Chondrocyte (in vitro differentiated cells): ENCODE measurements around the gene MAST1. TPM values are rescaled to one million over a fixed set of nuclear protein-coding genes. Genes with fewer than 3 reads are reported as not detected.
"Not testable (repeated sequence)": the region's sequence is repeated elsewhere in the genome, so short reads cannot be mapped to it uniquely, and the experiment has no call there.

Source experiments
- DNase-seq: peaks from one replicate; pipeline ENCODE4 v3.0.0; 2021; ENCODE audit warnings: mixed read lengths, low spot score
- H3K27ac Mint-ChIP-seq: one replicate; pipeline ENCODE4 v1.8.0; 2021; ENCODE audit warnings: mild to moderate bottlenecking, moderate library complexity, mixed read lengths; ENCODE audit not compliant: unreplicated experiment
- H3K27me3 Mint-ChIP-seq: 2 replicates; pipeline ENCODE4 v1.8.0; 2021; ENCODE audit warnings: low read depth, mixed read lengths
- H3K36me3 Mint-ChIP-seq: 2 replicates; pipeline ENCODE4 v1.8.0; 2021; ENCODE audit warnings: low read depth, mixed read lengths
- H3K4me1 Mint-ChIP-seq: 2 replicates; pipeline ENCODE4 v1.8.0; 2021; ENCODE audit warnings: low read depth, mild to moderate bottlenecking, mixed read lengths
- H3K4me3 Mint-ChIP-seq: one replicate; pipeline ENCODE4 v1.8.0; 2021; ENCODE audit warnings: mild to moderate bottlenecking, moderate library complexity, mixed read lengths; ENCODE audit not compliant: unreplicated experiment
- H3K9me3 Mint-ChIP-seq: 2 replicates; pipeline ENCODE4 v1.8.0; 2021; ENCODE audit warnings: low read depth, mixed read lengths
- microRNA-seq: library from miRNA; unstranded; fragments of <30 nt; microRNA quantifications from one replicate; pipeline ENCODE4 v1.2.0, GENCODE V29; 2020; ENCODE audit warnings: borderline number of aligned reads
- total RNA-seq: library from RNA; stranded (reverse); gene quantifications from 3 replicates; pipeline ENCODE4 v1.2.1, GENCODE V29; 2021
- TF ChIP-seq, protein P1 (sequence below): fragments of 200-600 bp; sonication (generic); IDR thresholded peaks from 2 replicates; pipeline ENCODE4 v1.5.0; 2021; ENCODE audit warnings: antibody characterized with exemption, mild to moderate bottlenecking, moderate library complexity

The MAST1 gene
- total RNA-seq, 1 donor from 2014 or later = 1.6 TPM

DNA sequence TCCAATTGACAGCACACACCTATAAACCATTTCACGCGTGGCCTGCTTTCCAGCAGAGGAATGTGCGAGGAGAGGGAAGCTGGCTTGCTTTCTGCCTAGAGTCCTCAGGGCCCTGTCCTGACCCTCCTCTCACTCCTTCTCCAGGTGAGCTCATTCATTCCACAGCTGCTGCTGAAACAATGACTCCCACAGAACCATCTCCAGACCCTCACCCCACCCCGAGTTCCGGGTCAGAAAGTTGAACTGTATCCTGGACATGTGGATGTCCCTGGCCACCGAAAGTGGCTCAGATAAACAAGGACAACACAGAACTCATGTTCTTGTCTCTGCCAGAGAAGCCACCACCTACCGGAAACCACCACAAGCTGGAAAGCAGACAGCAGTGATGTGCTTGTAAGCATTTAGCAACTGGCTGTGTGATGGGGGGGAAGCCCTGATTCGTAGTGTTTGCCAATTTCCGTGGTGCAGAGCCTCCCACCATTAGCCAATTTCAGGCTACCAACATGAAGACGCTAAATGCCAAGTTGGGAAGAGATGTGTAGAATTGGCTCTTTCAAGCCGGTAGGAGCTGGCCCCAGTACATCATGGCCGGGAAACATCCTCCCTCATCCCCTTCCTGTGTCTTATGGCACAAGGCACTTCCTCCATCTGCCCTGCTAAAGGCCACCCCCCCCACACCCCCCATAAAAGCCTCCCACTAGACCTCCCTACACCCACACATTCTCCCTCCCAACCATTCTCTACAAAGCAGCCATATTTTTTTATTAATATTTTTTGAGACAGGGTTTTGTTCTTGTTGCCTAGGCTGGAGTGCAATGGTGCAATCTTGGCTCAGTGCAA, 75.8 kb downstream of the MAST1 start:
- H3K27ac Mint-ChIP-seq = no peak overlapping the region
- DNase-seq = no peak
- no peaks in the 10 kb centered on the region for H3K36me3 Mint-ChIP-seq
- H3K4me1 Mint-ChIP-seq = peaks cover 10% of the 10 kb centered on the region
- no peaks in the 10 kb centered on the region for H3K27me3 Mint-ChIP-seq
- H3K9me3 Mint-ChIP-seq = no peaks in the 10 kb centered on the region
- TF ChIP-seq, protein P1, sequence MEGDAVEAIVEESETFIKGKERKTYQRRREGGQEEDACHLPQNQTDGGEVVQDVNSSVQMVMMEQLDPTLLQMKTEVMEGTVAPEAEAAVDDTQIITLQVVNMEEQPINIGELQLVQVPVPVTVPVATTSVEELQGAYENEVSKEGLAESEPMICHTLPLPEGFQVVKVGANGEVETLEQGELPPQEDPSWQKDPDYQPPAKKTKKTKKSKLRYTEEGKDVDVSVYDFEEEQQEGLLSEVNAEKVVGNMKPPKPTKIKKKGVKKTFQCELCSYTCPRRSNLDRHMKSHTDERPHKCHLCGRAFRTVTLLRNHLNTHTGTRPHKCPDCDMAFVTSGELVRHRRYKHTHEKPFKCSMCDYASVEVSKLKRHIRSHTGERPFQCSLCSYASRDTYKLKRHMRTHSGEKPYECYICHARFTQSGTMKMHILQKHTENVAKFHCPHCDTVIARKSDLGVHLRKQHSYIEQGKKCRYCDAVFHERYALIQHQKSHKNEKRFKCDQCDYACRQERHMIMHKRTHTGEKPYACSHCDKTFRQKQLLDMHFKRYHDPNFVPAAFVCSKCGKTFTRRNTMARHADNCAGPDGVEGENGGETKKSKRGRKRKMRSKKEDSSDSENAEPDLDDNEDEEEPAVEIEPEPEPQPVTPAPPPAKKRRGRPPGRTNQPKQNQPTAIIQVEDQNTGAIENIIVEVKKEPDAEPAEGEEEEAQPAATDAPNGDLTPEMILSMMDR = no peak
- H3K4me3 Mint-ChIP-seq = no peak overlapping the region

DNA sequence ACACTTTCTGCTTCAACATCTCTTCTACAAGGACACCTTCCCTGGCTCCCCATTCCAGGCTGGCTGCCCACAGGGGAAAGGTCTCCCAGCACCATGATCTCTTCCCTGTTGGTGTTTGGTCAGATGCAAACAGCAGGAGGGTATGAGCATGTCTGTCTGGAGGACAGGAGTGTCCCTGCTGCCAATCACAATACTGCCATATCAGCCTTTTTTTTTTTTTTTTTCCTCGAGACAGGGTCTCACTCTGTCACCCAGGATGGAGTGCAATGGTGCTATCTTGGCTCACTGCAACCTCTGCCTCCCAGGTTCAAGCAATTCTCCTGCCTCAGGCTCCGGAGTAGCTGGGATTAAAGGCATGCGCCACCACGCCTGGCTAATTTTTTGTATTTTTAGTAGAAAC, 77.5 kb downstream of the MAST1 start:
- not testable (repeated sequence) for H3K9me3 Mint-ChIP-seq, H3K27ac Mint-ChIP-seq, DNase-seq, H3K4me3 Mint-ChIP-seq, H3K36me3 Mint-ChIP-seq, H3K27me3 Mint-ChIP-seq
- H3K4me1 Mint-ChIP-seq = peaks cover 14% of the 10 kb centered on the region

DNA sequence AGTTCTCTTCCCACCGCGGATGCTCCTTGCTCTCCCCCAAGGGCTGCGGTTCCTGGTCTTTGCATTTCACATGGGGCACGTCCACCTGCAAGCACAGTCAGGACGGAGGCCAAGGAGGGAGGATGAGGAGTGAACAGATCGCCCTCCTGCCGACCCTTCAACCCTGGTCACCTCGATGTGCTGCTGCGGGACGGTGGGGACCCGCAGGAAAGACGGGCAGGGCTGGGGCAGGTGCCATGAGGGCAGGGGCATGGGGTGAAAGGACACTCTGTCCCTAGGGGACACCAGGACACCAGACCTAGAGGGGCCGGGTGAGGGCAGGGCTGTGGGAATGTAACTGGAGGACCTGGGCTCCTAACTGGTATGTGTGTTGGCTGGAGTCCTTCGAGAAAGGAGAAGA, 79.9 kb downstream of the MAST1 start:
- TF ChIP-seq, protein P1 = no peak
- H3K9me3 Mint-ChIP-seq = no peaks in the 10 kb centered on the region
- peak overlapping the region; percentile 67 for H3K4me3 Mint-ChIP-seq
- H3K4me1 Mint-ChIP-seq = peaks cover 8% of the 10 kb centered on the region
- no peak overlapping the region for H3K27ac Mint-ChIP-seq
- no peaks in the 10 kb centered on the region for H3K27me3 Mint-ChIP-seq
- no peak for DNase-seq
- H3K36me3 Mint-ChIP-seq = peaks cover 9% of the 10 kb centered on the region

DNA sequence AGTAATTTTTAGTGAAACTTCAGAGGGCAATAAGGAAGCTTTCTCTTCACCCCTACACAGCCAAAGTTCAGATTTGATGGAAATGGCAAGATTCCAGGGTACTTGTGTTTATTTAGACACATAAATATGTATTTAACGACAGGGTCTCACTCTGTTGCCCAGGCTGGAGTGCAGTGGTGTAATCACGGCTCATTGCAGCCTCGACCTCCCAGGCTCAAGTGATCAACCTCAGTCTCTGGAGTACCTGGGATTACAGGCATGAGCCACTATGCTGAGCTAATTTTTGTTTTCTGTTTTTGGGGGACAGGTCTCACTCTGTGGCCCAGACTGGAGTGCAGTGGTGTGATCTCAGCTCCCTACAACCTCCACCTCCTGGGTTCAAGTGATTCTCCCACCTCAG, 82.7 kb downstream of the MAST1 start:
- Mint-ChIP-seq H3K4me1 (peaks cover 8% of the 10 kb centered on the region), H3K4me3 (no peak overlapping the region), H3K27me3 (no peaks in the 10 kb centered on the region), H3K36me3 (peaks cover 21% of the 10 kb centered on the region), H3K27ac (no peak overlapping the region), H3K9me3 (no peaks in the 10 kb centered on the region)
- TF ChIP-seq, protein P1 = no peak
- DNase-seq = no peak

DNA sequence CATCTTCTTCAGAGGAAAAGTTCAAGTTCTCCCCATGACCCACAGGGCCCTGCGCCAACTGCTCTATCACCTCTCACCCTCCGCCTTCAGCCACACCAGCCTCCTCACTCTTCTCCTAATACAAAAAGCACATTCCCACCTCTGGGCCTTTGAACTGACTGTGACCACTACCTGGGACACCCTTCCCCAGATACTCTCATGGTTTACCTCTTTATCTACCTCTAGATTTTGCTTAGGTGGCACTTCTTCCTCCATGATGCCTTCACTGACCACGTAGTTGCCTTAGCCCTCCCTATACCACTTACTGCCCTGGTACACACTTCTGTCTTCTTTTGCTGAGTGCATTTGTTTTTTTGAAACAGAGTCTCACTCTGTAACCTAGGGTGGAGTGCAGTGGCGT, 84.6 kb downstream of the MAST1 start:
- DNase-seq = no peak
- Mint-ChIP-seq H3K9me3 (no peaks in the 10 kb centered on the region), H3K27me3 (no peaks in the 10 kb centered on the region), H3K36me3 (peaks cover 27% of the 10 kb centered on the region), H3K4me1 (peaks cover 8% of the 10 kb centered on the region), H3K27ac (no peak overlapping the region), H3K4me3 (no peak overlapping the region)
- TF ChIP-seq, protein P1 = no peak

Small RNA genes within 50 kb of the gene (microRNA-seq; reads per million reads assigned to microRNA genes)
- not detected for gene MIR5695
- not detected for gene MIR6794

Other genes with a start within 250 kb of the MAST1 start
- 6.7 to 8.6 TPM (median 7.0 TPM) in 3 replicates for gene ZNF490, start 227.7 kb upstream of the MAST1 start, total RNA-seq
- gene ZNF791, start 227.6 kb upstream of the MAST1 start, total RNA-seq = 15.5 to 26.1 TPM (median 17.9 TPM) in 3 replicates
- 86.6 to 104 TPM (median 99.5 TPM) in 3 replicates for gene MAN2B1, start 171.8 kb upstream of the MAST1 start, total RNA-seq
- 9.6 to 13.5 TPM (median 12.7 TPM) in 3 replicates for gene WDR83, start 171.7 kb upstream of the MAST1 start, total RNA-seq
- 37.8 to 48.8 TPM (median 47.5 TPM) in 3 replicates for gene DHPS, start 156.6 kb upstream of the MAST1 start, total RNA-seq
- not detected in 3 replicates for gene GNG14, start 150.5 kb upstream of the MAST1 start, total RNA-seq
- 5.0 to 11.7 TPM (median 5.2 TPM) in 3 replicates for gene FBXW9, start 141.9 kb upstream of the MAST1 start, total RNA-seq
- 64.5 to 82.7 TPM (median 71.8 TPM) in 3 replicates for gene TNPO2, start 114.6 kb upstream of the MAST1 start, total RNA-seq
- gene TRIR, start 103.8 kb upstream of the MAST1 start, total RNA-seq = 132 to 145 TPM (median 137 TPM) in 3 replicates
- gene GET3, start 101.0 kb upstream of the MAST1 start, total RNA-seq = 44.2 to 57.0 TPM (median 48.8 TPM) in 3 replicates
- gene BEST2, start 86.7 kb upstream of the MAST1 start, total RNA-seq = not detected in 3 replicates
- 26.8 to 34.0 TPM (median 30.5 TPM) in 3 replicates for gene HOOK2, start 63.0 kb upstream of the MAST1 start, total RNA-seq
- gene JUNB, start 47.0 kb upstream of the MAST1 start, total RNA-seq = 99.0 to 129 TPM (median 122 TPM) in 3 replicates
- 184 to 211 TPM (median 190 TPM) in 3 replicates for gene PRDX2, start 36.7 kb upstream of the MAST1 start, total RNA-seq
- gene THSD8, start 36.4 kb upstream of the MAST1 start, total RNA-seq = 3.6 to 5.4 TPM (median 4.5 TPM) in 3 replicates
- 9.9 to 22.8 TPM (median 11.9 TPM) in 3 replicates for gene RNASEH2A, start 31.9 kb upstream of the MAST1 start, total RNA-seq
- gene RTBDN, start 3.9 kb upstream of the MAST1 start, total RNA-seq = not detected in 3 replicates
- gene DNASE2, start 42.9 kb downstream of the MAST1 start, total RNA-seq = 36.6 to 52.8 TPM (median 50.9 TPM) in 3 replicates
- gene KLF1, start 48.7 kb downstream of the MAST1 start, total RNA-seq = not detected in 3 replicates
- 13.2 to 21.3 TPM (median 14.4 TPM) in 3 replicates for gene GCDH, start 52.6 kb downstream of the MAST1 start, total RNA-seq
- gene SYCE2, start 80.8 kb downstream of the MAST1 start, total RNA-seq = 0.53 TPM in 1 of 3 replicates, not detected in the others
- 46.4 to 53.3 TPM (median 47.4 TPM) in 3 replicates for gene FARSA, start 95.2 kb downstream of the MAST1 start, total RNA-seq
- 1,165 to 1,556 TPM (median 1,179 TPM) in 3 replicates for gene CALR, start 100.1 kb downstream of the MAST1 start, total RNA-seq
- 71.6 to 94.9 TPM (median 72.4 TPM) in 3 replicates for gene RAD23A, start 107.3 kb downstream of the MAST1 start, total RNA-seq
- 28.8 to 31.3 TPM (median 29.1 TPM) in 3 replicates for gene GADD45GIP1, start 118.7 kb downstream of the MAST1 start, total RNA-seq
- gene DAND5, start 131.1 kb downstream of the MAST1 start, total RNA-seq = 0.36 to 0.57 TPM (median 0.41 TPM) in 3 replicates
- gene NFIX, start 157.0 kb downstream of the MAST1 start, total RNA-seq = 95.4 to 117 TPM (median 98.9 TPM) in 3 replicates